ENCODE results near the gene ARHGEF10L. TPM values are rescaled to one million over a fixed set of nuclear protein-coding genes. Genes with fewer than 3 reads are reported as not detected.
A peak's percentile ranks its signal among the peaks of the same experiment; 100 is the strongest.

Gene ARHGEF10L
- total RNA-seq, 4 donors from 2014 or later: 72.7 to 177 (median 156) TPM

GRCh38 chr1:17576519-17576853 lies 37.0 kb downstream of the ARHGEF10L start:
- Histone ChIP-seq H3K27ac (peak overlapping the region in 3 of 4 donors; percentile 55 to 80 (median 61)), H3K27me3 (no peaks in the 10 kb centered on the region), H3K36me3 (no peaks in the 10 kb centered on the region), H3K9me3 (no peaks in the 10 kb centered on the region), H3K4me1 (peaks cover 0 to 61% (median 10%) of the 10 kb centered on the region in 4 donors), H3K4me3 (no peak overlapping the region)
- DNase-seq: no peak
- no peak for TF ChIP-seq CTCF (IDR thresholded peaks at IDR 0.05)
- TF ChIP-seq POLR2A (IDR thresholded peaks at IDR 0.05): no peak

GRCh38 chr1:17577907-17578297 lies 38.4 kb downstream of the ARHGEF10L start:
- peaks cover 0 to 63% (median 8%) of the 10 kb centered on the region in 4 donors for H3K4me1 ChIP-seq
- no peak for TF ChIP-seq POLR2A (IDR thresholded peaks at IDR 0.05)
- no peak for TF ChIP-seq CTCF (IDR thresholded peaks at IDR 0.05)
- H3K27me3 ChIP-seq: no peaks in the 10 kb centered on the region
- no peaks in the 10 kb centered on the region for H3K9me3 ChIP-seq
- no peaks in the 10 kb centered on the region for H3K36me3 ChIP-seq
- no peak overlapping the region for H3K4me3 ChIP-seq
- DNase-seq: no peak
- no peak overlapping the region for H3K27ac ChIP-seq

GRCh38 chr1:17579951-17580939 lies 40.7 kb downstream of the ARHGEF10L start:
- peak in 2 of 3 donors; percentile 68 to 72 for DNase-seq
- TF ChIP-seq POLR2A (IDR thresholded peaks at IDR 0.05): peak; percentile 62 to 68
- peak in 2 of 6 experiments; percentile 11 to 15 for TF ChIP-seq CTCF (IDR thresholded peaks at IDR 0.05)
- Histone ChIP-seq H3K36me3 (no peaks in the 10 kb centered on the region), H3K4me1 (peaks cover 0 to 46% (median 6%) of the 10 kb centered on the region in 4 donors), H3K27ac (peak overlapping the region in 3 of 4 donors; percentile 72 to 91 (median 72)), H3K27me3 (no peaks in the 10 kb centered on the region), H3K9me3 (no peaks in the 10 kb centered on the region), H3K4me3 (peak overlapping the region in 3 of 4 donors; percentile 15 to 63 (median 46))

GRCh38 chr1:17581389-17582123 lies 42.1 kb downstream of the ARHGEF10L start:
- Histone ChIP-seq H3K36me3 (no peaks in the 10 kb centered on the region), H3K4me3 (peak overlapping the region in 2 of 4 donors; percentile 24 to 39), H3K9me3 (no peaks in the 10 kb centered on the region), H3K27me3 (no peaks in the 10 kb centered on the region), H3K27ac (peak overlapping the region in 3 of 4 donors; percentile 11 to 72 (median 65)), H3K4me1 (peaks cover 0 to 46% (median 6%) of the 10 kb centered on the region in 4 donors)
- TF ChIP-seq CTCF (IDR thresholded peaks at IDR 0.05): no peak
- TF ChIP-seq POLR2A (IDR thresholded peaks at IDR 0.05): no peak
- no peak for DNase-seq

DNA sequence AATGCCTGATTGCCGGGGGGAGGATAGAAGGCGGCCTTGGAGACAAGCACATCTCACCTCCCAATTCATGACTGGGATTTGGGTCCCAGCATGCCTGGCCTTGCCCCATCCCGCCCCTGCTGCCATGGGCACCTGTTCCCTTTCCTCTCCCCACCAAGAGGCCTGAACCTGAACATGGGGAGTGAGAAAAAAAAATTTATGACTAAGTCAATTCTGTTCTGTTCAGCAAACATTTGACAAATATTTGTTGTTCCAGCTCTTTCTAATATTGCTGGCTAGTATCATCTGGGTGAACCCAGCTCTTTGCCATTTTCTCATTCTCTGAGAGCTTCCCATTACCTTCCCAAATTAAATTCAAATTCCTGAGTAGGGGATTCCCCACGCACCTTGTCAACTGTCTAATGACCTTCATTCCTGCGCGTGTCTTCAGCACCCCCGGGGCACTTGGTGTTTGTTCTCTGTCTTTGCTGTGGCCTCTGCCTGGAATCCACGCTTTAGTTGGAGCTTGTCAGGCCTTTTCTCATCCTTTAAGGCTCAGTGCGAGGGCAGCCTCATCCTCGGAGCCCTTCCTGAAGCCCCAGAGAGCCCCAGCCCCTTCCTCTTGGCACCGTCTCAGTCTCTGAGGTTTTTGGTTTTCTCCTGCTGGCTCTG lies 42.8 kb downstream of the ARHGEF10L start:
- Histone ChIP-seq H3K27ac (peak overlapping the region in 3 of 4 donors; percentile 11 to 72 (median 65)), H3K27me3 (no peaks in the 10 kb centered on the region), H3K4me3 (peak overlapping the region in 2 of 4 donors; percentile 24 to 39), H3K36me3 (no peaks in the 10 kb centered on the region), H3K4me1 (peaks cover 0 to 48% (median 8%) of the 10 kb centered on the region in 4 donors), H3K9me3 (no peaks in the 10 kb centered on the region)
- DNase-seq: no peak
- TF ChIP-seq POLR2A (IDR thresholded peaks at IDR 0.05) (no peak), CTCF (IDR thresholded peaks at IDR 0.05) (no peak)

All from Peyer's patch (tissue), 4 donors.